Caco-2 (cell line): ENCODE results near the gene SPPL2B. TPM values are rescaled to one million over a fixed set of nuclear protein-coding genes. Genes with fewer than 3 reads are reported as not detected.

Experiments
- BruUV-seq: library from RNA; stranded (reverse); fragments of 400-500 nt; replicated peaks from 2 replicates; lab custom pipeline; 2021; lab: Mats Ljungman, UMichigan
- CTCF ChIA-PET: fragments of 300-600 bp; sonication (Branson Sonifier 250); formaldehyde crosslinking; loops from one replicate; lab custom pipeline; 2022; ENCODE audit warnings: antibody characterized with exemption; lab: Charles Lee
- POLR2A ChIA-PET: fragments of 300-600 bp; sonication (Branson Sonifier 250); formaldehyde crosslinking; loops from one replicate; lab custom pipeline; 2022; ENCODE audit warnings: antibody characterized with exemption; lab: Charles Lee
- DNase-seq, 2 experiments: peaks; one replicate each; pipeline versions ENCODE4 v3.0.0 to v3.0.0-alpha.2; 2020 to 2022
- H3K27me3 ChIP-seq: replicated peaks from 2 replicates; pipeline ENCODE4 v1.6.0; 2011; ENCODE audit warnings: low read length; ENCODE audit not compliant: control insufficient read depth, insufficient read depth
- H3K36me3 ChIP-seq: 2 replicates; pipeline ENCODE4 v1.5.1; 2011; ENCODE audit warnings: low read length; ENCODE audit not compliant: control insufficient read depth, insufficient read depth
- H3K4me1 ChIP-seq: fragments of 250-450 bp; sonication (Bioruptor Pico); 2 replicates; pipeline ENCODE4 v1.5.1; 2020; ENCODE audit warnings: mild to moderate bottlenecking
- H3K4me3 ChIP-seq: 2 replicates; pipeline ENCODE4 v1.5.1; 2011; ENCODE audit warnings: low read depth, mild to moderate bottlenecking, control low read depth, low read length
- H3K9me3 ChIP-seq: fragments of 250-450 bp; sonication (Bioruptor Pico); 2 replicates; pipeline ENCODE4 v1.5.1; 2020; ENCODE audit warnings: mild to moderate bottlenecking, moderate library complexity
- H3K27ac Mint-ChIP-seq: one replicate; pipeline ENCODE4 v1.8.0; 2022; ENCODE audit warnings: mixed read lengths; ENCODE audit not compliant: unreplicated experiment
- H3K27me3 Mint-ChIP-seq: one replicate; pipeline ENCODE4 v1.8.0; 2022; ENCODE audit warnings: mixed read lengths; ENCODE audit not compliant: insufficient read depth, unreplicated experiment
- H3K36me3 Mint-ChIP-seq: one replicate; pipeline ENCODE4 v1.8.0; 2022; ENCODE audit warnings: mild to moderate bottlenecking, mixed read lengths; ENCODE audit not compliant: insufficient read depth, unreplicated experiment
- H3K4me1 Mint-ChIP-seq: one replicate; pipeline ENCODE4 v1.8.0; 2022; ENCODE audit warnings: low read depth, mixed read lengths; ENCODE audit not compliant: unreplicated experiment
- H3K4me3 Mint-ChIP-seq: one replicate; pipeline ENCODE4 v1.8.0; 2022; ENCODE audit warnings: mild to moderate bottlenecking, moderate library complexity, mixed read lengths; ENCODE audit not compliant: unreplicated experiment
- H3K9me3 Mint-ChIP-seq: one replicate; pipeline ENCODE4 v1.8.0; 2022; ENCODE audit warnings: mixed read lengths; ENCODE audit not compliant: unreplicated experiment
- CTCF ChIP-seq, 2 experiments: fragments of 200-600 bp in 1 of 2; IDR thresholded peaks; 1 replicate in 1 of 2; 2 replicates in 1 of 2; pipeline versions ENCODE4 v1.5.1 to v1.8.0; 2011 to 2022; ENCODE audit warnings: antibody characterized with exemption in 1 of 2, control low read depth in 1 of 2, inconsistent platforms in 1 of 2, low read depth in 1 of 2, low read length in 1 of 2, mild to moderate bottlenecking in 1 of 2, moderate library complexity in 1 of 2; ENCODE audit not compliant: insufficient read depth in 1 of 2, severe bottlenecking in 1 of 2, unreplicated experiment in 1 of 2
- intact Hi-C: fragments of 100-400 bp; cut with micrococcal nuclease; formaldehyde crosslinking; loops from one replicate; pipeline ENCODE4 v1.10.0; 2022; ENCODE audit not compliant: unreplicated experiment
- total RNA-seq: library from RNA; stranded (reverse); gene quantifications from 2 replicates; pipeline ENCODE4 v1.2.3, GENCODE V29; 2022

The SPPL2B gene
- total RNA-seq, 1 experiment from 2014 or later: 92.3 TPM

- no peak overlapping the region for H3K4me3 ChIP-seq
- Mint-ChIP-seq H3K27ac (no peak overlapping the region), H3K9me3 (peaks cover 13% of the 10 kb centered on the region), H3K27me3 (no peaks in the 10 kb centered on the region), H3K4me3 (no peak overlapping the region), H3K4me1 (peaks cover 6% of the 10 kb centered on the region), H3K36me3 (peaks cover 5% of the 10 kb centered on the region)
- no peak for TF ChIP-seq CTCF (IDR thresholded peaks at IDR 0.05; ENCODE audit: insufficient read depth in 1 of 2, low read depth in 1 of 2, low read length in 1 of 2, severe bottlenecking in 1 of 2, unreplicated experiment in 1 of 2)
- POLR2A ChIA-PET: no interaction called here
- no peaks in the 10 kb centered on the region for H3K9me3 ChIP-seq
- H3K36me3 ChIP-seq: no peaks in the 10 kb centered on the region
- intact Hi-C loops: no loop called here
- H3K4me1 ChIP-seq: 0 out of 2 replicates have a peak, but pooled peaks cover 3% of the 10 kb centered on the region
- CTCF ChIA-PET: no interaction called here
- no peaks in the 10 kb centered on the region for H3K27me3 ChIP-seq
- DNase-seq: no peak
- no TSS peak for BruUV-seq
These were observed 17.4 kb upstream of the SPPL2B start for GRCh38 chr19:2311093-2311492.

GRCh38 chr19:2312820-2313501, 15.5 kb upstream of the SPPL2B start:
- Histone ChIP-seq H3K27me3 (no peaks in the 10 kb centered on the region), H3K4me3 (no peak overlapping the region), H3K4me1 (0 out of 2 replicates have a peak, but pooled peaks cover 3% of the 10 kb centered on the region), H3K36me3 (no peaks in the 10 kb centered on the region), H3K9me3 (no peaks in the 10 kb centered on the region)
- intact Hi-C loops: no loop called here
- peaks cover 6% of the 10 kb centered on the region for H3K4me1 Mint-ChIP-seq
- H3K9me3 Mint-ChIP-seq: peaks cover 13% of the 10 kb centered on the region
- peaks cover 5% of the 10 kb centered on the region for H3K36me3 Mint-ChIP-seq
- no peak overlapping the region for H3K27ac Mint-ChIP-seq
- POLR2A ChIA-PET: no interaction called here
- TF ChIP-seq CTCF (IDR thresholded peaks at IDR 0.05; ENCODE audit: insufficient read depth in 1 of 2, low read depth in 1 of 2, low read length in 1 of 2, severe bottlenecking in 1 of 2, unreplicated experiment in 1 of 2): no peak
- CTCF ChIA-PET: no interaction called here
- no peaks in the 10 kb centered on the region for H3K27me3 Mint-ChIP-seq
- no TSS peak for BruUV-seq
- DNase-seq: no peak
- H3K4me3 Mint-ChIP-seq: no peak overlapping the region

- Histone ChIP-seq H3K9me3 (no peaks in the 10 kb centered on the region), H3K4me3 (no peak overlapping the region), H3K36me3 (no peaks in the 10 kb centered on the region), H3K4me1 (no peaks in the 10 kb centered on the region), H3K27me3 (no peaks in the 10 kb centered on the region)
- no TSS peak for BruUV-seq
- H3K27ac Mint-ChIP-seq: no peak overlapping the region
- H3K4me1 Mint-ChIP-seq: no peaks in the 10 kb centered on the region
- POLR2A ChIA-PET: no interaction called here
- H3K9me3 Mint-ChIP-seq: peaks cover 13% of the 10 kb centered on the region
- CTCF ChIA-PET: interaction anchor here (0.8 to 1.2 kb wide), 2 partner anchors 15 to 159 kb away, joined by 3 to 7 read pairs; no protein-coding TSS in a partner anchor
- no peak overlapping the region for H3K4me3 Mint-ChIP-seq
- H3K27me3 Mint-ChIP-seq: no peaks in the 10 kb centered on the region
- intact Hi-C loops: loop anchor here (5.0 kb wide), 1 partner anchor 78 kb away; the partner anchor contains the start of genes PLEKHJ1 and SF3A2
- no peak for TF ChIP-seq CTCF (IDR thresholded peaks at IDR 0.05; ENCODE audit: insufficient read depth in 1 of 2, low read depth in 1 of 2, low read length in 1 of 2, severe bottlenecking in 1 of 2, unreplicated experiment in 1 of 2)
- H3K36me3 Mint-ChIP-seq: peaks cover 5% of the 10 kb centered on the region
- DNase-seq: no peak
These were observed 13.2 kb upstream of the SPPL2B start for GRCh38 chr19:2315121-2315817.
